Ishikawa (cell line): ENCODE measurements around the gene PAPPA.

ENCODE experiments used
- CEBPB ChIP-seq: IDR thresholded peaks from 2 replicates; pipeline ENCODE4 v1.6.1; 2012
- EGR1 ChIP-seq: IDR thresholded peaks from 2 replicates; pipeline ENCODE4 v1.6.1; 2012
- FOXM1 ChIP-seq: IDR thresholded peaks from 2 replicates; pipeline ENCODE4 v1.6.1; 2012; ENCODE audit warnings: low read depth, borderline replicate concordance
- RAD21 ChIP-seq: IDR thresholded peaks from 2 replicates; pipeline ENCODE4 v1.6.1; 2012; ENCODE audit warnings: low read depth
- REST ChIP-seq: IDR thresholded peaks from 2 replicates; pipeline ENCODE4 v1.6.1; 2012; ENCODE audit warnings: low read depth, mild to moderate bottlenecking
- TAF1 ChIP-seq: IDR thresholded peaks from 2 replicates; pipeline ENCODE4 v1.6.1; 2012; ENCODE audit warnings: low read depth, mild to moderate bottlenecking
- TCF12 ChIP-seq: IDR thresholded peaks from 2 replicates; pipeline ENCODE4 v1.6.1; 2012; ENCODE audit warnings: low read depth
- YY1 ChIP-seq: IDR thresholded peaks from 2 replicates; pipeline ENCODE4 v1.6.1; 2012; ENCODE audit warnings: low read depth

GRCh38 chr9:116260531-116260930 lies 106.9 kb downstream of the PAPPA start:
- TF ChIP-seq FOXM1 (no peak), EGR1 (no peak), CEBPB (no peak), REST (no peak), YY1 (no peak), RAD21 (no peak), TAF1 (no peak), TCF12 (no peak)
